Measurements from ENCODE around the gene C1QL4.

Gene C1QL4

GRCh38 chr12:49362077-49362476 lies 25.1 kb upstream of the C1QL4 start:
- H3K14ac ChIP-seq (ENCODE audit: low read length in 2 of 2), result no peak overlapping the region

GRCh38 chr12:49359671-49360070 lies 22.7 kb upstream of the C1QL4 start:
- 83% methylated on average over 4 of the region's 7 CpGs for WGBS
- no peak for DNase-seq
- no peak overlapping the region for H3K18ac ChIP-seq (ENCODE audit: low read depth in 1 of 2, low read length in 2 of 2)
- H4K8ac ChIP-seq (ENCODE audit: low read length), result no peak overlapping the region
- H2BK120ac ChIP-seq (ENCODE audit: low read depth, low read length), result no peak overlapping the region
- H3K27ac ChIP-seq (ENCODE audit: low read length, poor library complexity, severe bottlenecking), result no peak overlapping the region
- H2AFZ ChIP-seq (ENCODE audit: low read depth, low read length), result no peak overlapping the region
- H2BK15ac ChIP-seq (ENCODE audit: low read depth, poor library complexity, severe bottlenecking), result no peak overlapping the region
- H3K79me1 ChIP-seq (replicated peaks; ENCODE audit: low read length, poor library complexity, severe bottlenecking), result no peaks in the 10 kb centered on the region
- no peaks in the 10 kb centered on the region for H3K27me3 ChIP-seq (ENCODE audit: control insufficient read depth in 1 of 2, insufficient read depth in 1 of 2, low read length in 2 of 2)
- no peak overlapping the region for H4K91ac ChIP-seq (ENCODE audit: low read length)
- H3K9ac ChIP-seq (ENCODE audit: low read length), result peak overlapping the region; percentile 41
- no peak overlapping the region for H2BK5ac ChIP-seq (ENCODE audit: low read depth, low read length, poor library complexity, severe bottlenecking)
- no peak overlapping the region for H3K4ac ChIP-seq (ENCODE audit: low read depth in 1 of 2, low read length in 2 of 2)
- no peaks in the 10 kb centered on the region for H3K4me1 ChIP-seq (ENCODE audit: control insufficient read depth, insufficient read depth, low read depth, low read length)
- no peak overlapping the region for H2BK12ac ChIP-seq (ENCODE audit: low read length in 2 of 2)
- no peak overlapping the region for H2AK5ac ChIP-seq (ENCODE audit: low read length, severe bottlenecking)
- no peak overlapping the region for H3K4me2 ChIP-seq (ENCODE audit: low read length, poor library complexity, severe bottlenecking)
- no peaks in the 10 kb centered on the region for H3K9me3 ChIP-seq (ENCODE audit: control insufficient read depth, low read length)
- H3K23ac ChIP-seq (ENCODE audit: low read length in 2 of 2), result no peak overlapping the region
- no peak overlapping the region for H3K14ac ChIP-seq (ENCODE audit: low read length in 2 of 2)
- no peak overlapping the region for H3K4me3 ChIP-seq (ENCODE audit: insufficient read depth in 1 of 2, low read depth in 1 of 2, low read length in 2 of 2)
- H3K36me3 ChIP-seq (ENCODE audit: control insufficient read depth in 1 of 2, insufficient read depth in 2 of 2, low read depth in 1 of 2, low read length in 2 of 2), result no peaks in the 10 kb centered on the region

More at GRCh38 chr12:49362077-49362476, 25.1 kb upstream of the C1QL4 start:
- H4K91ac ChIP-seq (ENCODE audit: low read length), result no peak overlapping the region
- no peak overlapping the region for H3K4me3 ChIP-seq (ENCODE audit: insufficient read depth in 1 of 2, low read depth in 1 of 2, low read length in 2 of 2)
- H3K27ac ChIP-seq (ENCODE audit: low read length, poor library complexity, severe bottlenecking), result no peak overlapping the region
- no peak overlapping the region for H3K9ac ChIP-seq (ENCODE audit: low read length)
- H2BK5ac ChIP-seq (ENCODE audit: low read depth, low read length, poor library complexity, severe bottlenecking), result no peak overlapping the region
- H2AK5ac ChIP-seq (ENCODE audit: low read length, severe bottlenecking), result no peak overlapping the region
- H2BK120ac ChIP-seq (ENCODE audit: low read depth, low read length), result no peak overlapping the region
- no peaks in the 10 kb centered on the region for H3K79me1 ChIP-seq (replicated peaks; ENCODE audit: low read length, poor library complexity, severe bottlenecking)
- no peak overlapping the region for H2BK15ac ChIP-seq (ENCODE audit: low read depth, poor library complexity, severe bottlenecking)
- WGBS, result no CpG with 5 or more reads among the region's 1 CpG
- no peak overlapping the region for H3K18ac ChIP-seq (ENCODE audit: low read depth in 1 of 2, low read length in 2 of 2)
- no peak overlapping the region for H2AFZ ChIP-seq (ENCODE audit: low read depth, low read length)
- no peaks in the 10 kb centered on the region for H3K36me3 ChIP-seq (ENCODE audit: control insufficient read depth in 1 of 2, insufficient read depth in 2 of 2, low read depth in 1 of 2, low read length in 2 of 2)
- H3K9me3 ChIP-seq (ENCODE audit: control insufficient read depth, low read length), result no peaks in the 10 kb centered on the region
- DNase-seq, result no peak
- H3K4me2 ChIP-seq (ENCODE audit: low read length, poor library complexity, severe bottlenecking), result no peak overlapping the region
- no peak overlapping the region for H4K8ac ChIP-seq (ENCODE audit: low read length)
- H3K4ac ChIP-seq (ENCODE audit: low read depth in 1 of 2, low read length in 2 of 2), result no peak overlapping the region
- no peaks in the 10 kb centered on the region for H3K27me3 ChIP-seq (ENCODE audit: control insufficient read depth in 1 of 2, insufficient read depth in 1 of 2, low read length in 2 of 2)
- H2BK12ac ChIP-seq (ENCODE audit: low read length in 2 of 2), result no peak overlapping the region
- H3K23ac ChIP-seq (ENCODE audit: low read length in 2 of 2), result no peak overlapping the region
- H3K4me1 ChIP-seq (ENCODE audit: control insufficient read depth, insufficient read depth, low read depth, low read length), result peaks cover 3% of the 10 kb centered on the region

- Histone ChIP-seq H2BK5ac (ENCODE audit: low read depth, low read length, poor library complexity, severe bottlenecking) (no peak overlapping the region), H3K36me3 (ENCODE audit: control insufficient read depth in 1 of 2, insufficient read depth in 2 of 2, low read depth in 1 of 2, low read length in 2 of 2) (no peaks in the 10 kb centered on the region), H3K18ac (ENCODE audit: low read depth in 1 of 2, low read length in 2 of 2) (no peak overlapping the region), H3K27ac (ENCODE audit: low read length, poor library complexity, severe bottlenecking) (no peak overlapping the region), H2AK5ac (ENCODE audit: low read length, severe bottlenecking) (no peak overlapping the region), H3K4ac (ENCODE audit: low read depth in 1 of 2, low read length in 2 of 2) (no peak overlapping the region), H4K8ac (ENCODE audit: low read length) (no peak overlapping the region), H2BK15ac (ENCODE audit: low read depth, poor library complexity, severe bottlenecking) (no peak overlapping the region), H2BK12ac (ENCODE audit: low read length in 2 of 2) (no peak overlapping the region), H3K4me3 (ENCODE audit: insufficient read depth in 1 of 2, low read depth in 1 of 2, low read length in 2 of 2) (no peak overlapping the region), H3K14ac (ENCODE audit: low read length in 2 of 2) (no peak overlapping the region), H3K27me3 (ENCODE audit: control insufficient read depth in 1 of 2, insufficient read depth in 1 of 2, low read length in 2 of 2) (peaks cover 0 to 5% of the 10 kb centered on the region in 2 experiments), H3K4me2 (ENCODE audit: low read length, poor library complexity, severe bottlenecking) (peak overlapping the region; percentile 34), H3K23ac (ENCODE audit: low read length in 2 of 2) (no peak overlapping the region), H2BK120ac (ENCODE audit: low read depth, low read length) (no peak overlapping the region), H3K9ac (ENCODE audit: low read length) (peak overlapping the region; percentile 81), H3K79me1 (replicated peaks; ENCODE audit: low read length, poor library complexity, severe bottlenecking) (no peaks in the 10 kb centered on the region), H3K4me1 (ENCODE audit: control insufficient read depth, insufficient read depth, low read depth, low read length) (no peaks in the 10 kb centered on the region), H3K9me3 (ENCODE audit: control insufficient read depth, low read length) (no peaks in the 10 kb centered on the region), H2AFZ (ENCODE audit: low read depth, low read length) (no peak overlapping the region), H4K91ac (ENCODE audit: low read length) (no peak overlapping the region)
- DNase-seq, result peak; percentile 77
- WGBS, result 23% methylated on average over 4 of the region's 7 CpGs
Measured at GRCh38 chr12:49358483-49359141, 21.6 kb upstream of the C1QL4 start.

GRCh38 chr12:49357103-49357678 lies 20.2 kb upstream of the C1QL4 start:
- Histone ChIP-seq H3K14ac (ENCODE audit: low read length in 2 of 2) (no peak overlapping the region), H3K27me3 (ENCODE audit: control insufficient read depth in 1 of 2, insufficient read depth in 1 of 2, low read length in 2 of 2) (peaks cover 0 to 12% of the 10 kb centered on the region in 2 experiments), H4K91ac (ENCODE audit: low read length) (no peak overlapping the region), H3K4me2 (ENCODE audit: low read length, poor library complexity, severe bottlenecking) (no peak overlapping the region), H3K4ac (ENCODE audit: low read depth in 1 of 2, low read length in 2 of 2) (no peak overlapping the region), H2AK5ac (ENCODE audit: low read length, severe bottlenecking) (no peak overlapping the region), H3K4me3 (ENCODE audit: insufficient read depth in 1 of 2, low read depth in 1 of 2, low read length in 2 of 2) (no peak overlapping the region), H3K9me3 (ENCODE audit: control insufficient read depth, low read length) (no peaks in the 10 kb centered on the region), H3K36me3 (ENCODE audit: control insufficient read depth in 1 of 2, insufficient read depth in 2 of 2, low read depth in 1 of 2, low read length in 2 of 2) (no peaks in the 10 kb centered on the region), H2BK12ac (ENCODE audit: low read length in 2 of 2) (no peak overlapping the region), H3K9ac (ENCODE audit: low read length) (peak overlapping the region; percentile 81), H2BK5ac (ENCODE audit: low read depth, low read length, poor library complexity, severe bottlenecking) (no peak overlapping the region), H3K23ac (ENCODE audit: low read length in 2 of 2) (no peak overlapping the region), H2AFZ (ENCODE audit: low read depth, low read length) (no peak overlapping the region), H3K4me1 (ENCODE audit: control insufficient read depth, insufficient read depth, low read depth, low read length) (no peaks in the 10 kb centered on the region), H4K8ac (ENCODE audit: low read length) (no peak overlapping the region), H3K27ac (ENCODE audit: low read length, poor library complexity, severe bottlenecking) (no peak overlapping the region), H3K18ac (ENCODE audit: low read depth in 1 of 2, low read length in 2 of 2) (no peak overlapping the region), H2BK15ac (ENCODE audit: low read depth, poor library complexity, severe bottlenecking) (no peak overlapping the region), H3K79me1 (replicated peaks; ENCODE audit: low read length, poor library complexity, severe bottlenecking) (no peaks in the 10 kb centered on the region), H2BK120ac (ENCODE audit: low read depth, low read length) (no peak overlapping the region)
- DNase-seq, result peak; percentile 60
- 14% methylated on average over 2 of the region's 3 CpGs for WGBS
